ENCODE results near the gene RXYLT1. TPM values are rescaled to one million over a fixed set of nuclear protein-coding genes. Genes with fewer than 3 reads are reported as not detected.
A peak's percentile ranks its signal among the peaks of the same experiment; 100 is the strongest.
"Not testable (repeated sequence)": the region's sequence is repeated elsewhere in the genome, so short reads cannot be mapped to it uniquely, and the experiment has no call there.

RXYLT1 gene
- total RNA-seq: 26.5 and 27.3 TPM in 2 replicates

GRCh38 chr12:63779498-63780481 is at the start of gene RXYLT1:
Gene RXYLT1, plus strand, starts transcription at chr12:63779909. Its CDS starts 52 bp downstream, at chr12:63779961.
- Mint-ChIP-seq H3K4me1 (ENCODE audit: low read depth) (peaks cover 18% of the 10 kb centered on the region), H3K9me3 (no peaks in the 10 kb centered on the region), H3K27me3 (ENCODE audit: insufficient read depth) (no peaks in the 10 kb centered on the region), H3K27ac (peak within 1 kb of the TSS; percentile 90), H3K36me3 (ENCODE audit: low read depth) (peaks cover 31% of the 10 kb centered on the region), H3K4me3 (peak within 1 kb of the TSS; percentile 95)
- intact Hi-C loops (cut with micrococcal nuclease): loop anchor here (1.0 to 10.0 kb wide), 8 partner anchors 35 to 1525 kb away; partner anchors contain the start of genes GNS, KICS2, SRGAP1 and XPOT
- peak; percentile 75 for DNase-seq (ENCODE audit: low spot score)

- H3K27ac Mint-ChIP-seq: not testable (repeated sequence)
Observed at GRCh38 chr12:63732779-63733178, 46.9 kb upstream of the RXYLT1 start.

GRCh38 chr12:63733585-63733984 is 46.1 kb upstream of the RXYLT1 start:
- not testable (repeated sequence) for H3K9me3 Mint-ChIP-seq; H3K36me3 Mint-ChIP-seq (ENCODE audit: low read depth); H3K27me3 Mint-ChIP-seq (ENCODE audit: insufficient read depth); H3K4me3 Mint-ChIP-seq; H3K4me1 Mint-ChIP-seq (ENCODE audit: low read depth); DNase-seq (ENCODE audit: low spot score); H3K27ac Mint-ChIP-seq
- intact Hi-C loops (cut with micrococcal nuclease): loop anchor here (5.0 kb wide), 1 partner anchor 196 kb away; no protein-coding TSS in a partner anchor

More at GRCh38 chr12:63732779-63733178, 46.9 kb upstream of the RXYLT1 start:
- H3K9me3 Mint-ChIP-seq; H3K27me3 Mint-ChIP-seq (ENCODE audit: insufficient read depth); DNase-seq (ENCODE audit: low spot score); H3K4me3 Mint-ChIP-seq; H3K36me3 Mint-ChIP-seq (ENCODE audit: low read depth); H3K4me1 Mint-ChIP-seq (ENCODE audit: low read depth): not testable (repeated sequence)
- intact Hi-C loops (cut with micrococcal nuclease): loop anchor here (5.0 kb wide), 1 partner anchor 195 kb away; no protein-coding TSS in a partner anchor

GRCh38 chr12:63740551-63740950 is 39.2 kb upstream of the RXYLT1 start:
- H3K4me3 Mint-ChIP-seq: not testable (repeated sequence)

GRCh38 chr12:63741431-63741830 is 38.3 kb upstream of the RXYLT1 start:
- not testable (repeated sequence) for H3K27me3 Mint-ChIP-seq (ENCODE audit: insufficient read depth); H3K4me3 Mint-ChIP-seq; H3K36me3 Mint-ChIP-seq (ENCODE audit: low read depth); H3K9me3 Mint-ChIP-seq; DNase-seq (ENCODE audit: low spot score); H3K27ac Mint-ChIP-seq; H3K4me1 Mint-ChIP-seq (ENCODE audit: low read depth)
- intact Hi-C loops (cut with micrococcal nuclease): loop anchor here (5.0 kb wide), 1 partner anchor 194 kb away; no protein-coding TSS in a partner anchor

More at GRCh38 chr12:63740551-63740950, 39.2 kb upstream of the RXYLT1 start:
- not testable (repeated sequence) for H3K9me3 Mint-ChIP-seq; H3K4me1 Mint-ChIP-seq (ENCODE audit: low read depth); H3K27ac Mint-ChIP-seq; DNase-seq (ENCODE audit: low spot score); H3K27me3 Mint-ChIP-seq (ENCODE audit: insufficient read depth); H3K36me3 Mint-ChIP-seq (ENCODE audit: low read depth)
- intact Hi-C loops (cut with micrococcal nuclease): loop anchor here (5.0 kb wide), 1 partner anchor 193 kb away; no protein-coding TSS in a partner anchor

GRCh38 chr12:63744110-63744509 is 35.6 kb upstream of the RXYLT1 start:
- not testable (repeated sequence) for H3K27me3 Mint-ChIP-seq (ENCODE audit: insufficient read depth); H3K36me3 Mint-ChIP-seq (ENCODE audit: low read depth); H3K4me1 Mint-ChIP-seq (ENCODE audit: low read depth); H3K27ac Mint-ChIP-seq; H3K9me3 Mint-ChIP-seq; DNase-seq (ENCODE audit: low spot score); H3K4me3 Mint-ChIP-seq
- intact Hi-C loops (cut with micrococcal nuclease): loop anchor here (5.0 kb wide), 1 partner anchor 197 kb away; no protein-coding TSS in a partner anchor

- H3K27me3 Mint-ChIP-seq (ENCODE audit: insufficient read depth); H3K4me3 Mint-ChIP-seq; H3K36me3 Mint-ChIP-seq (ENCODE audit: low read depth); H3K27ac Mint-ChIP-seq; intact Hi-C loops (cut with micrococcal nuclease); H3K4me1 Mint-ChIP-seq (ENCODE audit: low read depth); H3K9me3 Mint-ChIP-seq; DNase-seq (ENCODE audit: low spot score): not testable (repeated sequence)
Observed at GRCh38 chr12:63746470-63746869, 33.2 kb upstream of the RXYLT1 start.

GRCh38 chr12:63747136-63747535 is 32.6 kb upstream of the RXYLT1 start:
- intact Hi-C loops (cut with micrococcal nuclease); H3K4me1 Mint-ChIP-seq (ENCODE audit: low read depth); H3K27me3 Mint-ChIP-seq (ENCODE audit: insufficient read depth); DNase-seq (ENCODE audit: low spot score); H3K36me3 Mint-ChIP-seq (ENCODE audit: low read depth); H3K4me3 Mint-ChIP-seq; H3K9me3 Mint-ChIP-seq; H3K27ac Mint-ChIP-seq: not testable (repeated sequence)

GRCh38 chr12:63747553-63747952 is 32.2 kb upstream of the RXYLT1 start:
- Mint-ChIP-seq H3K4me3 (no peak overlapping the region), H3K27me3 (ENCODE audit: insufficient read depth) (peaks cover 2% of the 10 kb centered on the region), H3K9me3 (no peaks in the 10 kb centered on the region), H3K27ac (no peak overlapping the region), H3K36me3 (ENCODE audit: low read depth) (no peaks in the 10 kb centered on the region), H3K4me1 (ENCODE audit: low read depth) (peaks cover 5% of the 10 kb centered on the region)
- DNase-seq (ENCODE audit: low spot score): no peak
- intact Hi-C loops (cut with micrococcal nuclease): no loop called here

GRCh38 chr12:63752283-63752682 is 27.4 kb upstream of the RXYLT1 start:
- Mint-ChIP-seq H3K4me3 (no peak overlapping the region), H3K9me3 (no peaks in the 10 kb centered on the region), H3K27ac (no peak overlapping the region), H3K4me1 (ENCODE audit: low read depth) (peaks cover 5% of the 10 kb centered on the region), H3K27me3 (ENCODE audit: insufficient read depth) (peaks cover 12% of the 10 kb centered on the region), H3K36me3 (ENCODE audit: low read depth) (no peaks in the 10 kb centered on the region)
- intact Hi-C loops (cut with micrococcal nuclease): no loop called here
- DNase-seq (ENCODE audit: low spot score): no peak

GRCh38 chr12:63752841-63753240 is 26.9 kb upstream of the RXYLT1 start:
- H3K9me3 Mint-ChIP-seq: no peaks in the 10 kb centered on the region
- H3K4me1 Mint-ChIP-seq (ENCODE audit: low read depth): peaks cover 5% of the 10 kb centered on the region
- H3K27me3 Mint-ChIP-seq (ENCODE audit: insufficient read depth): peaks cover 13% of the 10 kb centered on the region
- no peak overlapping the region for H3K27ac Mint-ChIP-seq
- intact Hi-C loops (cut with micrococcal nuclease): no loop called here
- H3K36me3 Mint-ChIP-seq (ENCODE audit: low read depth): no peaks in the 10 kb centered on the region
- DNase-seq (ENCODE audit: low spot score): no peak
- no peak overlapping the region for H3K4me3 Mint-ChIP-seq

GRCh38 chr12:63753743-63754142 is 26.0 kb upstream of the RXYLT1 start:
- intact Hi-C loops (cut with micrococcal nuclease): no loop called here
- no peak for DNase-seq (ENCODE audit: low spot score)
- no peaks in the 10 kb centered on the region for H3K9me3 Mint-ChIP-seq
- H3K36me3 Mint-ChIP-seq (ENCODE audit: low read depth): no peaks in the 10 kb centered on the region
- H3K4me3 Mint-ChIP-seq: no peak overlapping the region
- H3K27ac Mint-ChIP-seq: no peak overlapping the region
- peaks cover 15% of the 10 kb centered on the region for H3K27me3 Mint-ChIP-seq (ENCODE audit: insufficient read depth)
- peaks cover 5% of the 10 kb centered on the region for H3K4me1 Mint-ChIP-seq (ENCODE audit: low read depth)

GRCh38 chr12:63764481-63764880 is 15.2 kb upstream of the RXYLT1 start:
- no peaks in the 10 kb centered on the region for H3K36me3 Mint-ChIP-seq (ENCODE audit: low read depth)
- no peaks in the 10 kb centered on the region for H3K9me3 Mint-ChIP-seq
- peaks cover 11% of the 10 kb centered on the region for H3K27me3 Mint-ChIP-seq (ENCODE audit: insufficient read depth)
- intact Hi-C loops (cut with micrococcal nuclease): no loop called here
- H3K4me3 Mint-ChIP-seq: no peak overlapping the region
- DNase-seq (ENCODE audit: low spot score): no peak
- H3K27ac Mint-ChIP-seq: no peak overlapping the region
- no peaks in the 10 kb centered on the region for H3K4me1 Mint-ChIP-seq (ENCODE audit: low read depth)
